RWPE2 (cell line): ENCODE data around the gene SYT15.
"Not testable (repeated sequence)": the region's sequence is repeated elsewhere in the genome, so short reads cannot be mapped to it uniquely, and the experiment has no call there.

Source experiments
- ATAC-seq: fragments of 200-7000 bp; cut with Tn5 transposase; 3 replicates; pipeline ENCODE4 v1.9.1; 2021; ENCODE audit warnings: low read depth
- DNase-seq: peaks from one replicate; pipeline ENCODE4 v3.0.0-alpha.2; 2020; ENCODE audit warnings: low spot score
- H3K27ac ChIP-seq: fragments of 450-650 bp; 2 replicates; pipeline ENCODE4 v1.5.1; 2017; ENCODE audit warnings: mild to moderate bottlenecking; ENCODE audit not compliant: poor library complexity, severe bottlenecking
- H3K27me3 ChIP-seq: fragments of 250-450 bp; sonication (Bioruptor Pico); 2 replicates; pipeline ENCODE4 v1.5.1; 2021; ENCODE audit warnings: mild to moderate bottlenecking, moderate library complexity; ENCODE audit not compliant: insufficient read depth, poor library complexity, severe bottlenecking
- H3K36me3 ChIP-seq: fragments of 250-450 bp; sonication (Bioruptor Pico); 2 replicates; pipeline ENCODE4 v1.5.1; 2020; ENCODE audit warnings: low read depth, mild to moderate bottlenecking, moderate library complexity
- H3K4me1 ChIP-seq: fragments of 250-450 bp; sonication (Bioruptor Pico); 2 replicates; pipeline ENCODE4 v1.5.1; 2021; ENCODE audit warnings: mild to moderate bottlenecking, moderate library complexity; ENCODE audit not compliant: insufficient read depth, poor library complexity, severe bottlenecking
- H3K4me3 ChIP-seq: fragments of 250-450 bp; sonication (Bioruptor Pico); 2 replicates; pipeline ENCODE4 v1.5.1; 2021; ENCODE audit warnings: mild to moderate bottlenecking, moderate library complexity; ENCODE audit not compliant: severe bottlenecking
- H3K9me3 ChIP-seq: fragments of 250-450 bp; sonication (Bioruptor Pico); 2 replicates; pipeline ENCODE4 v1.5.1; 2021; ENCODE audit warnings: mild to moderate bottlenecking, moderate library complexity; ENCODE audit not compliant: severe bottlenecking

SYT15 gene

DNA sequence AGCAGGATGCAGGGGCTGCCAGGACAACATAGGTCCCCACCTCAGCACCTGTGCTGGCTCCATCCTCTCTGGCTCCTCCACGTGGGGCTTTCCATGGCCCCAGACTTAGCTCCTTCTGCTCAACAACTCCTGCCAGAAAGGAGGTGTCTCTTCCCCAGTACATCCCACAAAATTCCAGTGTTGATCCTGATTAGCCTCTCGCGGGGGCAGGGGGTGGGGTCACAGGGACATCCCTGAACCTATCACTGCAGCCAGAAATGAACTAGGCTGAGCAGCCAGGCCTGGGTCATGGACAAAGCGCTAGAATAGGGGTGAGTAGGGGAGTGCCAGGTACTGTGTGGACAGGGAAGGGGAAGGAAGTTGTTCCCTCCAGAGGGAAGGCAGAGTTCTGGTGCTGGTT is 5.0 kb upstream of the SYT15 start:
- H3K27me3 ChIP-seq, H3K27ac ChIP-seq, H3K36me3 ChIP-seq, H3K4me1 ChIP-seq, H3K4me3 ChIP-seq, ATAC-seq, H3K9me3 ChIP-seq: not testable (repeated sequence)
- DNase-seq = peak; percentile 29

- not testable (repeated sequence) for DNase-seq, H3K4me3 ChIP-seq, H3K4me1 ChIP-seq, H3K9me3 ChIP-seq, H3K27ac ChIP-seq, ATAC-seq, H3K27me3 ChIP-seq, H3K36me3 ChIP-seq
Observed at GRCh38 chr10:46577624-46578473, 1.1 kb upstream of the SYT15 start.

DNA sequence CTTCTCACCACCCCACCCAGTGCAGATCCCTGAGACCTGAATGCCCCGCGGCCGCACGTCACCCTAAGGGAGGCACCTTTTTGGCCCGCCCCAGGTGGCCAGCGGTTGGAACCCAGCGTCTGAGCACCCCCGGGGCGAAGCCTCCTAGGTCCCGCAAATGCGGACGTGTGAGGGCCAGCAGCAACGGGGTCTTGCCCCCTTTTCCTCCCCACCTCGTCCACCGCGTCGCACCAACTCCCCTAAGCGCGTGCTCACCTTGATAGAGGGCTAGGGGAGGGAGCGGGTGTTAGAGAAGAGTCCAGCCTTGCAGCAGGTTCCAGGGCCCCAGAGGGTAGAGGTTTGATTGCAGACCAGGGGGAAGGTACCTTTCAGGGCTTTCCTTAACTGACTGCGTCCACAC is 450 bp downstream of the SYT15 start:
- H3K27me3 ChIP-seq, ATAC-seq, H3K4me1 ChIP-seq, H3K36me3 ChIP-seq, H3K4me3 ChIP-seq, DNase-seq, H3K9me3 ChIP-seq, H3K27ac ChIP-seq: not testable (repeated sequence)

DNA sequence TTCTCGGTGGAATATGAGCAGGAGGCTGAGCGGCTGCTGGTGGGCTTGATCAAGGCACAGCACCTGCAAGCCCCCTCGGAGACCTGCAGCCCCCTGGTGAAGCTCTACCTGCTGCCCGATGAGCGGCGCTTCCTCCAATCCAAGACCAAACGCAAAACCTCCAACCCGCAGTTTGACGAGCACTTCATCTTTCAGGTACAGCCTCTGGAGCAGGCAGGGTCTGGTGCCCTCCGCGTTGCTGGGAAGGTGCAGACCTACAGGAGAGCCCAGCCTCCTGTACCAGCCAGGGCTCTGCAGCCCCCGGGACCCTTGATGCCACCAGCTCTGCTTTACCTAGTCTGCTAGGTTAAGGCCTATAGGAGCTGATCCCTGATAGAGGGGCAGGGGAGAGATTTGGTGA is 3.1 kb downstream of the SYT15 start:
- H3K27me3 ChIP-seq, H3K9me3 ChIP-seq, H3K27ac ChIP-seq, ATAC-seq, H3K36me3 ChIP-seq, DNase-seq, H3K4me3 ChIP-seq, H3K4me1 ChIP-seq: not testable (repeated sequence)

- not testable (repeated sequence) for H3K27ac ChIP-seq, DNase-seq, H3K36me3 ChIP-seq, H3K9me3 ChIP-seq, H3K27me3 ChIP-seq, H3K4me1 ChIP-seq, H3K4me3 ChIP-seq
- ATAC-seq = peak; percentile 18; the same call in 1 of the 3 replicates
Observed at GRCh38 chr10:46582568-46582967, 3.6 kb downstream of the SYT15 start.

GRCh38 chr10:46584196-46584595 is 5.3 kb downstream of the SYT15 start:
- H3K4me3 ChIP-seq, ATAC-seq, H3K27me3 ChIP-seq, H3K9me3 ChIP-seq, H3K4me1 ChIP-seq, H3K36me3 ChIP-seq, DNase-seq, H3K27ac ChIP-seq: not testable (repeated sequence)

DNA sequence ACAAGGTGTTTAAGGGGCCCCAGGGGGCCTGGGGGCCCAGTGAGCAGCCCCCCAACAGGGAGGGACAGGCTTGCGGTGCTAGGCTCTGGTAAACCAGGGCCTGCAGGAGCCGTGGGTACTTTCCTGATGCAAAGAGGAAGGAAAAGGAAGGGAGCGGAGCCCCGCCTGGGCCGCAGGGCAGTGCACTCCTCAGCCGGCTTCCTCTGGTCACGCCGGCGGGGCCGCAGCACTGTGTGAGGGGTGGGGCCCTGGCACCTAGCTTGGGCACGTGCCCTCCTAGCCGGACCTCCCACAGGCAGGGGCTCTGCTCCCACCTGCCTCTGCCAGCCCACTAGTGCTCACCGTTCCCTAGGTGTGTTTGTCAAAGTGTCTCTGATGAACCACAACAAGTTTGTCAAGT is 6.3 kb downstream of the SYT15 start:
- H3K4me1 ChIP-seq = not testable (repeated sequence)

GRCh38 chr10:46587546-46587945 is 8.6 kb downstream of the SYT15 start:
- not testable (repeated sequence) for DNase-seq, H3K27ac ChIP-seq, H3K9me3 ChIP-seq, H3K4me3 ChIP-seq, ATAC-seq, H3K36me3 ChIP-seq, H3K27me3 ChIP-seq, H3K4me1 ChIP-seq

More for the DNA sequence above, 6.3 kb downstream of the SYT15 start:
- not testable (repeated sequence) for H3K27ac ChIP-seq, H3K9me3 ChIP-seq, H3K36me3 ChIP-seq, DNase-seq, H3K4me3 ChIP-seq, ATAC-seq, H3K27me3 ChIP-seq

GRCh38 chr10:46588221-46588620 is 9.3 kb downstream of the SYT15 start:
- H3K9me3 ChIP-seq, H3K36me3 ChIP-seq, DNase-seq, H3K4me3 ChIP-seq, H3K4me1 ChIP-seq, H3K27me3 ChIP-seq, H3K27ac ChIP-seq: not testable (repeated sequence)
- ATAC-seq = peak; percentile 12; the same call in 1 of the 3 replicates

DNA sequence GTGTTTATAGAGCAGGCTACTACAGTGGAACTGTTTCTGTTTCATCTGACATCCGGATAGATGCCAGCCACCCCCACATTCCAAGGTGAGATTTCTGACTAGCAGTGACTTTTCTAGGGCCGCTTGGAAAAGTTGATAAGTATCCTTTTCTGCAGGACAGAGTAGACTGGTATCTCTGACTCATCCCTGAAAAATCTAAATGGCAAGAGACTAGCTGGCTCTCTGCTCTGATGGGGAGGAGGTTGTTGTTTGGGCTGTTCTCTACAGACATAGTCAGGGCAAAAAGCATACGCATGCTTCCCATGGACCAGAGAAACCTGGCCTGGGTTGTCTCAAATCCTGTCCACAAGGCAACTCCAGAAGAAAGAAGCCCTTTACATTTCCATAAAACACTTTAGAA is 10.7 kb downstream of the SYT15 start:
- H3K27me3 ChIP-seq, H3K4me1 ChIP-seq, H3K9me3 ChIP-seq, DNase-seq, H3K36me3 ChIP-seq, H3K4me3 ChIP-seq, H3K27ac ChIP-seq: not testable (repeated sequence)
- ATAC-seq = peak; percentile 58

GRCh38 chr10:46591053-46591452 is 12.1 kb downstream of the SYT15 start:
- not testable (repeated sequence) for H3K27ac ChIP-seq, H3K27me3 ChIP-seq, H3K4me3 ChIP-seq, H3K4me1 ChIP-seq, DNase-seq, H3K9me3 ChIP-seq, ATAC-seq, H3K36me3 ChIP-seq

- not testable (repeated sequence) for H3K4me1 ChIP-seq, H3K9me3 ChIP-seq, H3K27me3 ChIP-seq, H3K27ac ChIP-seq, H3K36me3 ChIP-seq, H3K4me3 ChIP-seq, DNase-seq, ATAC-seq
Observed at GRCh38 chr10:46593307-46593706, 14.4 kb downstream of the SYT15 start.
